WI38 (cell line): ENCODE results near the gene SOCS1.

Experiments
- H3K4me3 ChIP-seq: 2 replicates; pipeline ENCODE4 v1.5.1; 2011; ENCODE audit warnings: low read depth, mild to moderate bottlenecking, control low read depth, low read length
- CTCF ChIP-seq: IDR thresholded peaks from 2 replicates; pipeline ENCODE4 v1.5.1; 2012; ENCODE audit warnings: low read depth, mild to moderate bottlenecking, control low read depth, low read length

Gene SOCS1

GRCh38 chr16:11219178-11219577, 36.8 kb downstream of the SOCS1 start:
- no peak overlapping the region for H3K4me3 ChIP-seq
- no peak for TF ChIP-seq CTCF

GRCh38 chr16:11218604-11218962, 37.4 kb downstream of the SOCS1 start:
- TF ChIP-seq CTCF = peak; percentile 65
- no peak overlapping the region for H3K4me3 ChIP-seq

DNA sequence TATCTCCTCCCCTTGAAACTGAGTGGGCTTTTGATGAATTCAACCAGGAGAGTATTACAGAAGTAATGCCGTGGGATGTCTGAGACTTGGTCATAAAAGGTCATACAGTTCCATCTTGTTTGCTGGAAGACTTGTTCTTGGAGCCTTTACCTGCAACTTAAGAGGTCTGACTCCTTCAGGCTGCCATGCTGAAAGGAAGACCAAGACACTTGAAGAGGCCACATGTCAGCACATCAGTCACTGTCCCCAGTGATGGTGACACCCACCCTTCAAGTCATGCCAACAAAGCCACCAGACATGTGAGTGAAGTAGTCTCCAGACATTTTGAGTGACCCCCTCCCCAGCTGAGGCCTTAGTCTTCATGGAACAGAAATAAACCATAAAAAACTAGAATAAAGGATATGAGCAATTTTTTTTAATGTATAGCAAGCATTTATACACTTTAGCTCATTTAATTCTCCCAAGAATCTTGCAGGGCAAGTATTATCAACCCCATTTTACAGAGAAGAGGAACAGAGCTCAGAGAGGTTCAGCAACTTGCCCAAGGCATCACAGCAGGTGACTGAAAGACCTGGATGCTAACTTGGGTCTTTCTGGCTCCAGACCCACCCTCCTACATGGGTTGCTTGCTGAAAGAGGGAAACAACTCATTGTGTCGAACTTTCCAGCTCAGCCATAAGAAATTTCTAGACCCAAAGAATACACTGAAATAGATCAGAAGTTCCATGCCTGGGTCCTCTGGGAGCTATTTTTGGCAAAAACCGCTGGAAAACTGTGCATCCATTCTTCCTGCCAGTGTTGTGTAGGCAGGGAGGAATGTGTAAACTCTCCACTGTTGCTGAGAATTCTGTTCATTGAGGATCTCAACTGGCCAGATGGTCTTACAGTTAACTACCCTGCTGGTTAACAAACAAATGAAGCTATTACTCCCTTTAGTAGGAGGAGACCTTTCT, 38.1 kb downstream of the SOCS1 start:
- no peak overlapping the region for H3K4me3 ChIP-seq
- TF ChIP-seq CTCF = no peak

- no peak for TF ChIP-seq CTCF
- H3K4me3 ChIP-seq = no peak overlapping the region
Measured at GRCh38 chr16:11215935-11216556, 40.0 kb downstream of the SOCS1 start.

GRCh38 chr16:11213799-11214198, 42.2 kb downstream of the SOCS1 start:
- H3K4me3 ChIP-seq = no peak overlapping the region
- TF ChIP-seq CTCF = no peak

DNA sequence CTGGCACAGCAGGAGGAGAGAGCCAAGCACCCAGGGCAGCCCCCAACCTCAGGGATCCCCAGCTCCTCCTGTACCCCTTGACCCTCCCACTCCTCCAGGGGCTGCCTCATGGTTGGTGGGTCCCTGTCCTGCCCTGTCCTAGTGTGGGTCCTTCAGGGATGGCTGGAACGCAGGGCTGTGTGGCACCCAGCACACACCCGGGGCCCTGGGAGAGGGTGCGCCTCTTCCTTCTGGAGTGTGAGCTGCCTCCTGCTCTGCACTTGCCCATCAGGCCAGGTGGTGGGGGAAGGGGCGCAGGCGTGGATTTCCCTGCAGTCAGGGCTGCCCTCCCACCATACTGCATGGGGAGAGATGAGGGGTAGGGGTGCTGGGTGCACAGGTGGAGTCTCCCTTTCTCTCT, 42.6 kb downstream of the SOCS1 start:
- no peak for TF ChIP-seq CTCF
- no peak overlapping the region for H3K4me3 ChIP-seq

- TF ChIP-seq CTCF = no peak
- H3K4me3 ChIP-seq = no peak overlapping the region
Measured at GRCh38 chr16:11212798-11213196, 43.2 kb downstream of the SOCS1 start.
